Kidney (tissue), 14 donors: ENCODE data around the gene KPNB1. TPM values are rescaled to one million over a fixed set of nuclear protein-coding genes. Genes with fewer than 3 reads are reported as not detected.

Experiments
- DNase-seq, 5 donors: peaks; one replicate each; pipeline ENCODE4 v3.0.0-alpha.2; 2013 to 2020
- FAIRE-seq: peaks from 2 replicates; lab custom pipeline; 2012; peaks lifted over from hg19 to GRCh38; lab: Jason Lieb, UNC
- H3K27ac ChIP-seq, 2 donors: one replicate each; pipeline ENCODE4 v1.7.0; 2013; ENCODE audit warnings: low read depth in 2 of 2, low read length in 2 of 2, inconsistent platforms in 1 of 2
- H3K27me3 ChIP-seq: one replicate; pipeline ENCODE4 v1.7.1; 2013; ENCODE audit warnings: low read length, inconsistent platforms; ENCODE audit not compliant: control insufficient read depth, insufficient read depth
- H3K36me3 ChIP-seq, 3 donors: one replicate each; pipeline versions ENCODE4 v1.7.0 to v1.7.1; 2013; ENCODE audit warnings: low read length in 3 of 3, control low read depth in 1 of 3, inconsistent platforms in 1 of 3; ENCODE audit not compliant: insufficient read depth in 3 of 3, control insufficient read depth in 2 of 3
- H3K4me1 ChIP-seq, 3 donors: one replicate each; pipeline versions ENCODE4 v1.7.0 to v1.7.1; 2013; ENCODE audit warnings: low read length in 3 of 3, inconsistent platforms in 1 of 3, low read depth in 1 of 3; ENCODE audit not compliant: control insufficient read depth in 2 of 3, insufficient read depth in 2 of 3
- H3K4me3 ChIP-seq, 3 donors: one replicate each; pipeline versions ENCODE4 v1.7.0 to v1.8.1; 2013; ENCODE audit warnings: low read length in 3 of 3, control low read depth in 1 of 3, inconsistent platforms in 1 of 3
- H3K9ac ChIP-seq, 3 donors: one replicate each; pipeline versions ENCODE4 v1.7.0 to v1.7.1; 2013; ENCODE audit warnings: low read length in 3 of 3, control low read depth in 1 of 3, inconsistent platforms in 1 of 3
- H3K9me3 ChIP-seq, 3 donors: one replicate each; pipeline versions ENCODE4 v1.7.0 to v1.7.1; 2013; ENCODE audit warnings: low read length in 3 of 3, control low read depth in 1 of 3, inconsistent platforms in 1 of 3; ENCODE audit not compliant: control insufficient read depth in 2 of 3, insufficient read depth in 1 of 3
- intact Hi-C: fragments of 100-400 bp; cut with DNase I; formaldehyde crosslinking; loops from one replicate; pipeline ENCODE4 v1.11.1; 2022
- polyA plus RNA-seq: library from polyadenylated mRNA; stranded (reverse); fragments of 350-450 nt; fragmentation: Illumina TruSeq; extraction: RNeasy Lipid Tissue Mini Kit (QIAGEN cat#74804); gene quantifications from one replicate; pipeline ENCODE4 v1.2.3, GENCODE V29; 2014; ENCODE audit warnings: low read depth, low replicate concordance; ENCODE audit not compliant: insufficient read depth
- total RNA-seq: library from RNA; stranded (reverse); fragmentation: NEBNext Ultra II Directional; extraction: Animal tissue kit (Norgen Biotek cat#: 25700); gene quantifications from one replicate; pipeline ENCODE4 v1.2.1, GENCODE V29; 2021
- TF ChIP-seq, protein P1 (sequence below): IDR thresholded peaks from 3 replicates; pipeline ENCODE4 v1.5.1; 2012; ENCODE audit warnings: mild to moderate bottlenecking, moderate library complexity, borderline replicate concordance; ENCODE audit not compliant: insufficient read depth; ENCODE audit errors: extremely low read depth
- donor health status: control.
- donor health status: control.
- donor health status: control.
- donor health status: control.
- donor health status: control.
- donor health status: DM: yes; HTN: yes; CAD: no.
- donor health status: Normal renal cell carcinoma (clear cell type).

KPNB1 gene
- total and polyA plus RNA-seq, 2 donors from 2014 or later, result 49.1 to 220 TPM

DNA sequence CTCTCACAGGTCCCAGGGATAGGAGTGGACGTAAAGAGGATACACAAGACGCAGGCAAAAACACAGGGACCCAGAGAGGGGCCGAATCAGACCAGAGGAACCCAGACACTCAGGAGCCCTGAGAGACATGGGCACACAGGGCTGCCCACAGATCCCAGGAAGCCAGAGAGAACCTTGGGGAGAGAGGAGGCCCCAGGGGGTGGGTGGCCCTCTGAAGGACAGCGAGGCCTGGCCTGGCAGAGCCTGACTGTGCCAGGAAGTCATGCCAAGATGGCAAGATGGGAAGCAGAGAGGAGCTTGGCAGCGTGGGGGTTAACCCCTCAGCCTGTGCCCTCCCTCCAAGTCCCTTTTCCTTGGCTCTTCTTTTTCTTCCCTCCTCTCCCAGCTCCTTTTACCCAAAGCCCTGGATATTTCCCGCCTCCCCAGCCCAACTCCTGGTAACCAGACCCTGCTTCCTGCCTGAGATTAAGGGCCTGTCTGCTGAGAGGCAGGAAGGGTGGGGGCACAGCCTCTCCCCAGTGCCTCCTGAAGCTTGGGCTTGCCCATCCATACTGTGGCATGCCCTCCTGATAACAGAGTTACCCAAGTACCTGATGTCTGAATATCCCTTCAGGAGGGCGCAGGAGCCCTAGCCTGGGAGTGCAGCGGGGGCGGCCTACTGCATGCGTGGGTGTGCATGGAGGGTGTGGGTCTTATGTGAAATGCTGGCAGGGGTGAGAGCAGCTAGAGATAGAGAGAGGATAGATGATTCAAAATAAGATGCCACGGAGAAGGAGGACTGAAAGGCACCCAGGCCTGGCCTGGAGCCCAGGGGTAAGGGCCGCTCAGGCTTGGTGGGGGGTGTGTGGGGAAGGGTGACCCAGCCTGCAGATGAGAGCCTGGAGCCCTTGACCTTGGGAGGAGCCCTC is 77.3 kb downstream of the KPNB1 start:
- no peak overlapping the region for H3K27ac ChIP-seq
- FAIRE-seq, result no peak
- H3K4me3 ChIP-seq, result no peak overlapping the region
- no peaks in the 10 kb centered on the region for H3K4me1 ChIP-seq
- no peak overlapping the region for H3K9ac ChIP-seq
- TF ChIP-seq, protein P1, sequence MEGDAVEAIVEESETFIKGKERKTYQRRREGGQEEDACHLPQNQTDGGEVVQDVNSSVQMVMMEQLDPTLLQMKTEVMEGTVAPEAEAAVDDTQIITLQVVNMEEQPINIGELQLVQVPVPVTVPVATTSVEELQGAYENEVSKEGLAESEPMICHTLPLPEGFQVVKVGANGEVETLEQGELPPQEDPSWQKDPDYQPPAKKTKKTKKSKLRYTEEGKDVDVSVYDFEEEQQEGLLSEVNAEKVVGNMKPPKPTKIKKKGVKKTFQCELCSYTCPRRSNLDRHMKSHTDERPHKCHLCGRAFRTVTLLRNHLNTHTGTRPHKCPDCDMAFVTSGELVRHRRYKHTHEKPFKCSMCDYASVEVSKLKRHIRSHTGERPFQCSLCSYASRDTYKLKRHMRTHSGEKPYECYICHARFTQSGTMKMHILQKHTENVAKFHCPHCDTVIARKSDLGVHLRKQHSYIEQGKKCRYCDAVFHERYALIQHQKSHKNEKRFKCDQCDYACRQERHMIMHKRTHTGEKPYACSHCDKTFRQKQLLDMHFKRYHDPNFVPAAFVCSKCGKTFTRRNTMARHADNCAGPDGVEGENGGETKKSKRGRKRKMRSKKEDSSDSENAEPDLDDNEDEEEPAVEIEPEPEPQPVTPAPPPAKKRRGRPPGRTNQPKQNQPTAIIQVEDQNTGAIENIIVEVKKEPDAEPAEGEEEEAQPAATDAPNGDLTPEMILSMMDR, result no peak
- H3K9me3 ChIP-seq, result no peaks in the 10 kb centered on the region
- intact Hi-C loops, result no loop called here
- H3K27me3 ChIP-seq, result peaks cover 3% of the 10 kb centered on the region
- DNase-seq, result peak; percentile 38 to 76 (median 48)
- no peaks in the 10 kb centered on the region for H3K36me3 ChIP-seq

DNA sequence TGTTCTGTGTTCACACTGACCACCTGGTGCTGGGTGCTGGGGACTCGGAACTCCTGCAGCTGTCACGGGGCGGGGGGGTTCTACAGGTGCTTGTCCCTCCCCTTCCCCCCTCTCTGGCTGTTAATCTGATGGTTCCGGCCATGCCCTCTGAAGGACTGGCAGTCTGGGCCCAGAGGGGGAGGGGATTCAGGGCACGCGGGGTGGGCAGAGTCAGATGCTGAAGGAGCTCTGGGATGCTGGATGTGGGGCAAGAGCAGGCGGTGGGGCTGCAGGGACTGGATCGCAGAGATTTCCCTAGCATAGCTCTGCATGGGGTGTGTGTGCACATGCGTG is 78.0 kb downstream of the KPNB1 start:
- Histone ChIP-seq H3K27me3 (peaks cover 5% of the 10 kb centered on the region), H3K9me3 (no peaks in the 10 kb centered on the region), H3K4me3 (no peak overlapping the region), H3K27ac (no peak overlapping the region), H3K9ac (no peak overlapping the region), H3K4me1 (peaks cover 0 to 2% (median 0%) of the 10 kb centered on the region in 3 donors), H3K36me3 (no peaks in the 10 kb centered on the region)
- intact Hi-C loops, result no loop called here
- peak in 3 of 5 donors; percentile 11 to 57 (median 47) for DNase-seq
- no peak for FAIRE-seq
- TF ChIP-seq, protein P1, result no peak

DNA sequence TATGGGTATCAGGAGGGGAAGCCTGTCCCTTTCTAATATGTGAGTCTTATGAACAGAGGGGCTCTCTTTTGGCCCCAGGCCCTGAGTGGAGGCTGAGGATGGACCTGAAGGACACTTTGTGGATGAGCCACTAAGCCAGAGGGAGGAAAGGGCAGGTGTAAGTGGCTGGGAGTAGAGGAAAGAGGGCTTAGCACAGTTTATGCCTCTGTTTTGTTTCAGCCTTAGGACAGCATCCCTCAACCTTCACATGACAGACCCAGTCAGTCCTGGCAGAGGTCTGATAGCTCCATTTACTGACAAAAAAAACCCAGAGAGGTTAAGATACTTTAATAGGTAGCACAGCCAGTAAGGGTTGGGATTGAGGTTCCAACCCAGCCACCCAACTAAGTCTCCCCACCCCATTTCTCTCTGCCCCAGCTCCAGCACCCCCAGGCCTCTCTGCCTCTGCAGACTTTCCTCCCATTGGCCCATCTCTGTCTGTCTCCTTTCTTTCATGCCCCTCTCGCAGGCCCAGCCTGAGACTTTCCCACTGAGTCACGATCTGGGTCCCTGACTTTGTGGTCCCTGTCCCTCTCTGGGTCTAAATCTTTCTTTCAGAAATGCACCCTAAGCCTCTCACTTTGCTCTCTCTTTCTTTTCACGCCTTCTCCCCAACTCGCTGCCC is 78.6 kb downstream of the KPNB1 start:
- intact Hi-C loops, result no loop called here
- no peak overlapping the region for H3K9ac ChIP-seq
- peak in 3 of 5 donors; percentile 6 to 45 (median 11) for DNase-seq
- no peaks in the 10 kb centered on the region for H3K36me3 ChIP-seq
- no peak for FAIRE-seq
- H3K27ac ChIP-seq, result no peak overlapping the region
- no peaks in the 10 kb centered on the region for H3K9me3 ChIP-seq
- H3K4me3 ChIP-seq, result no peak overlapping the region
- TF ChIP-seq, protein P1, result no peak
- peaks cover 8% of the 10 kb centered on the region for H3K27me3 ChIP-seq
- peaks cover 0 to 4% (median 0%) of the 10 kb centered on the region in 3 donors for H3K4me1 ChIP-seq
